NCI-H2196 treated with DMSO at 0.1 percent for 48 hours (cell line): ENCODE data around the gene ERBB4.
A peak's percentile ranks its signal among the peaks of the same experiment; 100 is the strongest.
"Not testable (repeated sequence)": the region's sequence is repeated elsewhere in the genome, so short reads cannot be mapped to it uniquely, and the experiment has no call there.

ENCODE experiments used
- DNase-seq: peaks from one replicate; lab custom pipeline; 2025; ENCODE audit not compliant: unreplicated experiment; lab: John Stamatoyannopoulos, UW

Gene ERBB4

DNA sequence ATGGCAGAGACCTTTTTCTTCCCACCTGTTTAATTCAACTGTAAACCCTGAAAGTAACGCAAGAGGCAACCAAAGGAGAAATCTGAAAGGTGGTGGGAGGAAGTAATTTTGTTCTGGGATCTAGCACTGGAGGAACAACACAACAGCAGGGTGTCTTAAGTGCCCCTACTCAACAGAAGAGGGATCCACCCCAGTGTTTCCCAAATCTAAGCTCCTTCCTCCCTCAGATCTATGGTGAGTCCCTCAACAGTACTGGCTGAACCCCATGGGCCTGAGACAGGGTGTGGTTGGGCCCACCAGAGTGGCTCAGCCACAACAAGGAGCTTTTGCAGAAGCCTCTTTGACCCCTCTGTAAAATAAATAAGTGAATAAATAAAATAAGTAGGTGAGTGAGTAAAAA is 790.3 kb downstream of the ERBB4 start:
- DNase-seq = no peak

GRCh38 chr2:211745295-211746097 is 793.1 kb downstream of the ERBB4 start:
- peak; percentile 46 for DNase-seq

GRCh38 chr2:211744379-211744778 is 794.2 kb downstream of the ERBB4 start:
- no peak for DNase-seq

DNA sequence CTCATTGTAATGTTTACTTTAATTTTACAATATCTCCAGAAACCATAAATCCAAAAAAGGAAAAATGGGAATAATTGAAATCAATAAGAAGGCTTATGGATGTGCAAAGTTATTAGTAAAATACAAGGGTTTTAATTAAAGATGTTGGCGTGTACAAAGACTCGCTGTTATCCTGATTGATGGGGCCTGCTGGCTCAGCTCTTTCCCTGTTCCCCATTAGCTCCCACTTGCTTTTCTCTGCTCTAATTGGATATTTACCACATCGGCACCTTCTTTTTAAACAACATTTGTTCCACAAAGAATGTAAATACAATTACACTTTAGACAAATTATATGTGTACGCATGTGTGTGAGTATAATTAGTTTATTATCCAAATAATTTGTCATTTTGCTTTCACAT is 796.6 kb downstream of the ERBB4 start:
- no peak for DNase-seq

DNA sequence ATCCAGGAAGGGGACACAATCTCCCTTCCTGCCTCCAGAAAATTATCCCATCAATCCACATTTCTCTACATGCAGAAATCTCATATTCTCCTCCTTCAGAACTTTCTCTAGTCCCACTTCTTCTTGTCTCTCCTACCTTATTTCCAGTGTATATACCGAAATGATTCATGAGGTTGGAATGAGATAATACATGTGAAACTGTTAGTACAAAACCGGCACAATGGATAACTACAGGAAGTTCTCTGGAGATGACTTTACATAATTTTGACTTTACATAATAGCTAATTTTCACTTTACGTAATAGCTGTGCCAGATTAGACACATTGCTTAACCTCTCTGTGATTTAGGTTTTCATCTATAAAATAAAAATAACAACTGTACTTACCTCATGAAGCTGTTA is 801.3 kb downstream of the ERBB4 start:
- DNase-seq = no peak

GRCh38 chr2:211730215-211730614 is 808.4 kb downstream of the ERBB4 start:
- no peak for DNase-seq

DNA sequence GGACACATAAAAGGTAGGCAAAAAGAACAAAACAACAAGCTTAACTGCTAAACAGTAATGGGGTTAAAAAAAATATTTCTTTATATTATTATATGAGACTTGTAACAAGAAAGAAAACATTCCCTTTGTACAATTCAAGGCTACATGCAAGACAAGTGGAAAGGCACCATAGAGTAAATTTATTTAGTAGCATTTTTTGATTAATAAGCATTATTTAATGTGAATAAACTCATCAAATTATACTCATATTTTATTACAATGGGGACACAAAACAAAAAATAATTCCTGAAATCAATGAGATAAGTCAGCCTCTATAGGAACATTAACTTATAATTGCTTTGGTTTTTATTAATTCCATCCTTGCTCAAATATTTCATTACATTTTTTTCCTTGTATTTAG is 809.2 kb downstream of the ERBB4 start:
- no peak for DNase-seq

- DNase-seq = no peak
Observed at GRCh38 chr2:211724933-211725332, 813.7 kb downstream of the ERBB4 start.

GRCh38 chr2:211723398-211723797 is 815.2 kb downstream of the ERBB4 start:
- no peak for DNase-seq

DNA sequence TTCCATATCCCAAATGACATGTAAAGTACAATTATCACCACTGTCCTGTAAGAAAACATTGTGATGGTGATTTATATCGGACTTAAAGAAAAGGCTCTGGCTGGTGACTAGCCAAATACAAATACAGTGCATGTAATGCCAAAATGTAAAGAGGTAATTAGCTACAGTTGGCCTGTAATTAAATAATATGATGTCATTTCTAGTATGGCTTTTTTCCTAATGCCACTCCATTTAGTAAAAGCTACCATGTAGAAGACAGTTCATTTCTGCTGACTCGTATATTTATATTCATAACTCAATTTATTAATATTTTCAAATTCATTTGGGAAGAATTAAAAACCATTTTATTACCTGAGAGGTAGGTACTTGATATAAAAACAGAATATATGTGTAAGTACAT is 815.7 kb downstream of the ERBB4 start:
- DNase-seq = no peak

GRCh38 chr2:211721874-211722273 is 816.7 kb downstream of the ERBB4 start:
- not testable (repeated sequence) for DNase-seq

- no peak for DNase-seq
Observed at GRCh38 chr2:211709389-211709788, 829.2 kb downstream of the ERBB4 start.

GRCh38 chr2:211692689-211693088 is 845.9 kb downstream of the ERBB4 start:
- DNase-seq = no peak

DNA sequence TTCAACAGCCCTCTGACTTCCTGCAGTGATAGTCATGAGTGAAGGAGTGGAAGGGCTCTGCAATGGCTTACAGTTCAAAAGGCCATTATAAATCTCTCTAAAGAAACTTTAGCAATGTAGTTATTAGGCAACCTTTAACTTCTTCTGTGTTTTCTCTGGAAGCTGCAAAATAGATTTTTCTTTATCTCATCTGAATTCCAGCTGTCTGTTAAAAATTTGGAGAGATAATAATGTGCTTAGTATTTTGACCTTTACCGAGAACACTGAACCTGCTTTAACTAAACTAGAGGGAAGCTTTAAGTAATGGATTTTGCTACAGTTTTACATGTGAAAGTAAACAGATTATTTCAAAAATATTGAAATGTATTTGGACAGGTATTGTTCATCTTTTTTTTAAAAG is 847.9 kb downstream of the ERBB4 start:
- DNase-seq = no peak

GRCh38 chr2:211688196-211688595 is 850.4 kb downstream of the ERBB4 start:
- DNase-seq = no peak

GRCh38 chr2:211674715-211675114 is 863.9 kb downstream of the ERBB4 start:
- no peak for DNase-seq

DNA sequence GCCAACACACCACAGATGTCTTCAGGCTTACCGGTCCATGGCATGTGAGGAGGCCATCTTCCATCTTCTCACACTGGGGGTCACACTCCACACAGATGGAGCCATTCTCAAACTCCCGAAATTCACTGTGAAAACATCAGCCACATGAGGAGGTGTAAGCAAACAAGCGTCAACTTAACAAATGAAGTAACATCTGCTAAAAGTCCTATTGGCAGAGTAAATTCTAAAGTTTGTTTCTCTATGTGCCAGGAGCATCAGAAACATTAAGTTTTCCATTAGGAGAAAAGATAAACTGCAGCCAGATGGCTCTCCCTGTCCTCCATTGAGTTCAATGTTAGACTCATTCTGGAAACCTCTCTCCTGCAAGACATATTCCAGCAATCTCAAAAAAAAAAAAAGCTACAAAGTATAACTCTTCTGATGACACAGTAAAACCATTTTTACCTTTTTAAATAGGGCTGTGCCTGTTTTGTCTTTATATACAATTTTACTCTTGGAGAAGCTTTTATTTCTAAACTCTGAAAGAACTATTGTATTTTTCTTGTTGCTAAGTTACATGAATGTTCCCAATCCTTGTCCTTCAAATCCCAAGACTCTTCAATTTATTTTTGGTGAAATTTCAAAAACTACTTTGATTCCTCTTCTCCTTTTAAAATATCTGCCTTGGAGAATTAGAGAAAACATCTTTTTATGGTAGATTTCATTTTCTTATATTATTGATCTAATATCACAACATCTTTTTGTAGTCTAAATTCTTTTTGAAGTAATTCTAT is 865.3 kb downstream of the ERBB4 start:
- DNase-seq = no peak

- no peak for DNase-seq
Observed at GRCh38 chr2:211671977-211672376, 866.6 kb downstream of the ERBB4 start.

DNA sequence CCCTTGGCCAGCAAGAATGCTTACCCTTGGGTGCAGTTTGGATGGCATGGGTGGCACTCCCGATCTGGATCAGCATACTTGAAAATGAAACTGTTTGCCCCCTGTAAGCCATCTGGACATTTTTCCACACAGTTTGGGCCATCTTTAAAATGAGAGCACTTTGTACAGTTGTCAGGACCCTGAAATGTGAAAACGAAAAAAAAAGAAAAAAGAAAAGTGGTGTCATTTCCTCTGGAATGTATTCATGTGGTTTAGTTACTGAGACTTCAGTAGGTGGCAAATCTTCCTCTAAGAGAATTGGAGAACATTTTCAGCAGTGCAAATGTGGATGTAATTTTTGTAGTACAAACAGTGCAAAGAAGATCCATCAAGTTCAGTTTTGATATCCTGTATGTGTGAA is 873.3 kb downstream of the ERBB4 start:
- DNase-seq = no peak

GRCh38 chr2:211664321-211664720 is 874.3 kb downstream of the ERBB4 start:
- no peak for DNase-seq

- no peak for DNase-seq
Observed at GRCh38 chr2:211654211-211654780, 884.3 kb downstream of the ERBB4 start.

GRCh38 chr2:211652327-211652726 is 886.3 kb downstream of the ERBB4 start:
- DNase-seq = no peak
